HG03469 (cell line): ENCODE data around the gene TP53I11.

Experiments used
- ATAC-seq: cut with Tn5 transposase; IDR thresholded peaks from one replicate; pipeline ENCODE4 v1.9.1; 2021; ENCODE audit warnings: mild to moderate bottlenecking, moderate library complexity, moderate number of reproducible peaks; ENCODE audit not compliant: unreplicated experiment

The TP53I11 gene

DNA sequence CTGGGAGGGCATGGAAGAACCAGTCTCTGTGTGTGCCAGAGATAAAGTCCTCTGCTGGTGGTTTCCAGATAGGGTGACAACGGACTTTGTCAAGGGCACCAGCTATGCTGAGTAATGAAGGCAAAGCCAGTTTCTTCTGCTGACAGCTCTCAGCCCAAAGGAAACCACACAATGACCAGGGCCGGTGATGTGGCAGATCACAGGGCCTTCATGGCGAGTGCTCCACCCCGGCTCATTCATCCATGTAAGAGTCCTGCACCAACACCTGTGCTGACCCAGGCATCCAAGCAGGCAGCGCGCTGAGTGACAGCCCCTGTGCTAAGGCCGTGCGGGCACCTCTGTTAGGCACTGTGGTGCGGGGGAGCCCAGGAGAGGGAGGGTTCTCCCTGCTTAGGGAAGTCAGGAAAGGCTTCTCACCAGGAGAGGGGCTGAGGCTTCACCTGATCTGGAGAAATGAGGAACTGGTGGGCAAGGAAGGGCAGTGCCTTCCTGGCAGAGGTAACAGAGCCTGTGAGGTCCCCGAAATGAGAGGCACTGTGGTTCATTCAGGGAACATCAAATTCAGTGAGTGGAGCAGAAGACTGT, 33.8 kb downstream of the TP53I11 start:
- no peak for ATAC-seq

DNA sequence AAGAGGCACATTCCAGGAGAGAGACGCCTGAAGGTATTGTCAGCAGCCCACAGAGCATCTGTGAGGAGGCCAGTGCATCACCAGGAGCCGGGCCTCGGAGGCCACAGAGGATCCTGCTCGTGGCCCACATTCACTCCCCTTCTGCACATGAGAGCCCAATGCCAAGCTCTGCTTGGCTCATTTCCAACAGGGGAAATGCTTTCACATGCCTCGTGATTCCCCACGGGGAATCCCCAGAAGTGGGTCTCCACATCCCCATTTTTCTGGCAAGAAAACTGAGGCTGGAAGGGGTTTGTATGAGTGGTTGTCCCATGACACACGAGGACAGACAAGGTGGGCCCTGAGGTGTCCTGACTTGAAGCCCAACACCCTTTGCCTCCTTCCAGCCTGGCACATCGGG, 34.4 kb downstream of the TP53I11 start:
- ATAC-seq, result no peak

DNA sequence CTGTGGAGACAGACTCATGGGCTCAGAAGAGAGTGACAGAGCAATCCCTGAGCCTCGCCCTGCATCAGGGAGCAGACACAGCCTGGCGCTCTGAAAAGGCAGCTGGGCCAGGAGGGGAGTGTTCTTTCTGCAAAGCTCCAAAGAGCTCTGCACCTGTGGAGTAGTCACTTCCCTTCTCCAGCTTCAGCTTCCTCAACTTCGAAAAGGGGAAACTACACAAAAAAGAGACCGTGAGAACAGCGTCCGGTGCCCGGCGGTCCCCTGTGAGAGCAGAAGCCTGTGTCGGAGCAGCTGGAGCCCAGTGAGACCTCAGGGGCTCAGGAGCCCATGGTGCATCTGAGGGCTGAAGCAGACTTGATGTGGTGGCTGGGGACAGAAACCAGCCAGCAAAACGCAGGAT, 35.1 kb downstream of the TP53I11 start:
- no peak for ATAC-seq

DNA sequence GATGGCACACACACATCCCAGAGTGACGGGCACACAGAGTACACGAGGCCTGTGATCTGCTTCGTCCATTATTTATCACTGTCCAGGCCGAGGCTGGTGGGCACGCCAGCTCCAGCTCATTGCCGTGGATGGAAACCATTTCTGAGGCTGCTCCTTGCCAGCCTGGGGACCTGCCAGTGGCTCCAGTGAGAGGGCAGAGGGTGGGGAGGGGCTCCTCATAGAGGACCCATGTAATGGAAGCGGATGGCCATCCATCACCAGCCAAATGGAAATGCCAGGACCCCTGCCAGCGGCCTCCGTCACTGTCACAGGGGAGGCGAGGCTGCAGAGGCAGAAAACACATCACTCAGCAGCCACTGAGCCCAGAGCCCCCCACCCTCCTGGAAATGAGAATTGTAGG, 35.7 kb downstream of the TP53I11 start:
- no peak for ATAC-seq

GRCh38 chr11:44914105-44914504, 36.6 kb downstream of the TP53I11 start:
- ATAC-seq, result no peak

DNA sequence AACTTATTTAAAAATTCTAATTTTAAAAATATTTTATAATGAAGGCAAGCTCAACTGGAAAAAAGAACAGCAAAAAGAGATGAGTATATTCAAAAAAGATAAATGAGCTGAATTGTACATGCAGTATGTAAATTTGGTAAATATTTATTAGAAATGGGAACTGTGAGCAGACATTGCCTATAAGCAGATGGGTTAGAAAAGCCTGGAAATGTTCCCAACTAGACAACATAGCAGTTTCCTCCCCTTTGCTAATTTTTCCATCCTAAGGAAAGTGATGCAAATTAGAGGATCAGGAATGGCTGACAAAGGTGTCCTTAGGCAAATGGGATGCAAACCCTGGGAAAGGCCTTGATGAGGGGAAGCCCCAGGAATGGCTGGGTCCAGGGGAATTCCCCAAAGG, 37.2 kb downstream of the TP53I11 start:
- ATAC-seq, result no peak

GRCh38 chr11:44912270-44912987, 38.3 kb downstream of the TP53I11 start:
- ATAC-seq, result no peak

GRCh38 chr11:44911029-44911814, 39.5 kb downstream of the TP53I11 start:
- ATAC-seq, result no peak

- no peak for ATAC-seq
Measured at GRCh38 chr11:44910591-44910990, 40.1 kb downstream of the TP53I11 start.

DNA sequence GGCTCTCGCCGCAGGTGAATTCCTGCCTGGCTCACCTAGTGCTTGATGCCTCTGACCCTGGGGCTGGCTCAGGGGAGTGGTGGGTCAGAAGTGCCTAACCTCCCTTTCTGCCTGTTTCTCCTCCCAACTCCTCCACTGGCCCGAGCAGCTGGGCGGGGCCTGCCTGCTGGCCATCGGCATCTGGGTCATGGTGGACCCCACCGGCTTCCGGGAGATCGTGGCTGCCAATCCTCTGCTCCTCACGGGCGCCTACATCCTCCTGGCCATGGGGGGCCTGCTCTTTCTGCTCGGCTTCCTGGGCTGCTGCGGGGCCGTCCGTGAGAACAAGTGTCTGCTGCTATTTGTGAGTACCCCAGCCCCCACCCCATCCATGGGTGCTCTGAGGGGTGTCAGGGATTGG, 41.1 kb downstream of the TP53I11 start:
- ATAC-seq, result no peak

DNA sequence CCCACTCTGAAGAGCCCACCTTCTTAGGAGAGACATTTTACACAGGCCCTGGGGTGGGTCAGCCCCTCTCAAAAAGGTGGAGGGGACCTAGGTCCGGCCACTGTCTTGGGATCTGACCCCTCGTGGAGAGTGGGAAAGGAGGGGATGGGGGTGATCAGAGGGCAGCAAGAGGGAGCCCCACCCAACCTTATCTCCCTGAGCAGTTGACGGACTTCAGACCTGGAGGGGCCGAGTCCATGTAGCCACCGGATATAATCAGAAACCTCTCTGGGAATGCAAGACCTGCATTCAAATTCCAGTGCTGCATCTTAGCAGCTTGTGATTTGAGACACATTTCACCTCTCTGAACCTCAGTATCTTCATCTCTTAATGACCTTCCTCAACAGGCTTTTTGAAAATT, 44.0 kb downstream of the TP53I11 start:
- ATAC-seq, result no peak

- no peak for ATAC-seq
Measured at GRCh38 chr11:44905131-44905866, 45.4 kb downstream of the TP53I11 start.

DNA sequence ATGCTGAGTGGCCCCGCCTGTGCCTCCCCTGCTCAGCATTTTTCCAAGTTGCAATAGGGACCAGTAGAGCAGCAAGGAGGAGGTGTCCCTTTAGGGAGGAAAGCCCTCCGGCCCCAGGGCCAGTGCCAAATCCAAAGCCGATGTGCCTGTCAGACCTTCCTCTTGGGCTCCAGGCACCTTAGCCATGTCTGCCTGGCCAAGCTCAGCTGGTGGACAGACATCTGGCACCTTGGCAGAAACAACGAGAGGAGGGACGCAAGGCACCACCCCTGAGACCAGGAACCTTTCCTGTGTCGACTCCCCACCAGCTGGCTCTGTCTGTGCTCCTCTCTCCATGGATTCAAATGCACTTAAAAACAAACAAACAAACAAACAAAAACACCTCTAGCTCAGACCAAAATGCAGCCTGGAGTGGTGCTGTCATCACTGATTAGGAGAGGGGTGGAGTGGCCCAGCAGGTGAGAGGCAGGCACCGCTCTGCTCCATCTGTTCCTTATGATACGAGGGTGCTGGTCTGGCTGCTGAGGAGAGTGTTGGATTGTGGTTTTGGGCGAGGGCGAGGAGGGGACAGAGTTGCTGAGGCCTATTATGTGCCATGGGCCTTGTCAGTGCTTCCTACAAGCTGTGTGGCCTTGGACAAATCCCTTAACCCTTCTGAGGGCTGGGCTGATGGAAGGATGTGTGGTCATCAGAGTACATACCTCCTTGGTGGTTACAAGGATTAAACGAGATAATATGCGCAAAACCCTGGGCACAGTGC, 46.2 kb downstream of the TP53I11 start:
- no peak for ATAC-seq

DNA sequence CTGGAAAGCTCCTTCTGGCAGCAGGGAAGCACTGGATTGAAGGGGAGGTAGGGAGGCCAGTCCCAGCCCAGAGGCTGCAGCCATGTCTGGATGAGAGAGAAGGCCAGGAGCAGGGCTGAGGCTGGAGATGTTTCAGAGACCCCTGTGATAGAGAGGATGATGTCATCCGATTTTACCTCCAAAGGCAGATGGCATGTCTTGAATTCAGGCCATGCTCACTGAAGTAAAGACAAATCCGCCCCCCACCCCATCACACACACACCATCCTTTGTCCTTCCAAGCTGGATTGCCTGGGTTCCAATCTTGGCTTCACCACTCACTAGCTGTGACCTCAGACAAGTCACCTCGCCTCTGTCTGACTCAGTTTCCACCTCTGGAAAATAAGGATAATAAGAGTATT, 47.2 kb downstream of the TP53I11 start:
- no peak for ATAC-seq

- no peak for ATAC-seq
Measured at GRCh38 chr11:44903035-44903434, 47.6 kb downstream of the TP53I11 start.

- ATAC-seq, result no peak
Measured at GRCh38 chr11:44901786-44902185, 48.9 kb downstream of the TP53I11 start.

DNA sequence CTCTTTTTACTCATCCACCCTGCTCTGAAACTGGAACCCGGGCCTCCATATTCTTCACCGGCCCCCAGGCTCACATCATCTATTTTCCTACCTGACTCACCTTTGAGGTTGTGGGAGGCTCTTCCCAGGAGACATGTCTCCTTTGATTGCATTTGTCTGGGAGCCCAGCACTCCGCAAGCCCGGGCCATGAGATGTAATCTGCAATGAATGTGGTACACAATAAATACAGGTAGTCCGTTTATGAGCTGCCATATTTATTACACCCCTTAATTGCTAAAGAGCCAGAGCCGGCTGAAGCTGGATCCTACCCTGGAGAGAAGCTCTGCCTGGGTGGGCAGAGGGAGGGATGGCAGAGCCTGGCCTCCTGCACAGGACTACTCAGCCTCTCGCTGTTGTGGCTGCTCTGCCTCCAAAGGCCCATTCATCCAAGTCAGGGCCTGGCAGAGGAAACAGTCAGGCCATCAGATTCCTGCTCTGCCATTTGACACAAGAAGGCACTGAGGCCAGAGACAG, 49.5 kb downstream of the TP53I11 start:
- no peak for ATAC-seq

DNA sequence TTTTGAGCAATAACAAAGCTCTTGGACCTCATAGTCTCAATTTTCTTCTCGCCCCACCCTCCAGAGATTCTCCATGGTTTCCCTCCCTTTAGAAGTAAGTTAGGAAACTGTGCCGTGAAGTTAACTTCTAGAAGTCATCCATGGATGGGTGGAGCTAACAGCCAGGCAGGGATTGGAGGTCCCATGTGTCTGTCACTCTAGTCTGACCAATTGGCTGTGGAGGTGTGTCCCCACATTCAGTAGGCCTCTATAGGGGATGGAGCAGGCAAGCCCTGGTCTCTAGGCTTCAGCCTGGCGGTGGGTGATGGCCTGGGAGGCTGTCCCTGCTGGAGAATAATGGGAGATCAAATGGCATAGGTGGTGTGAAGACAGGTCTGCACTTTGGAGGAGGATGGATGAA, 50.7 kb downstream of the TP53I11 start:
- no peak for ATAC-seq

DNA sequence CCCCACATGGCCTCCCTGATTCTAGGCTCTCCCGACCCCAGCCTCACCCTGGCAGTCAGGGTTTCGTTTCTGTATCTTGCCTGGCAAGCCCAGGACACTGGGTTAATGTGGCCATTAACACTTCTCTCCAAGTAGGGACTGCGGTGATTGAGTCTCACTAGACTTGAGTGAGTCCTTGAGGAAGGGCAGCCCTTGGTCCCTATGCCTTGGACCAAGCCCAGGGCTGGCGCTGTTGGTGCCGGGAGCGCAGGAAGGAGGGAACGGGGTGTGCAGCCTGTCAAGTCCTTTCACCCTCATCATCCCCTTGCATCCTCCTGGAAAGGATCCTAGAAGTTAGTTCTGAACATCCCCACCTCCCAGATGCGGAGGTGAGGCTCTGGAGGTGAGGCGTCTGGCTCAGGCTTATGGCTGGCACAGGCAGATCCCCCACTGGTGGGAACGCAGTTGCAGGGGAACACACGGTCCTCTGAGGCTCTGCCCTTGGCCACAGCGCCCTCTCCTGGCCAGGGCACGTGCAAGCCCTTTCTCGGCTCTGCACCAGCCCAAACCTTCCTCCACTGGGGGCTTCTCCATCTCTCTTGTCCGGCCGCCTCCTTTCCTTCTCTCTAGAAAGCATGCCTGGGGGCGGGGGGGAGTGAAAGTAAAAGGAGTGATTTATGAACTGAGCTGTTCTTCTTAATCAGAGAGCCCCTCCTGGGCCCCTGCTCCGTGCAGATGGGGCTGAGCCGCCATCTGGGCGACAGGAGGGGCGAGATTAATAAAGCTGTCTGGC, 56.7 kb downstream of the TP53I11 start:
- no peak for ATAC-seq
